ENCODE data around the gene RCOR2.
A peak's percentile ranks its signal among the peaks of the same experiment; 100 is the strongest.

Gene RCOR2

GRCh38 chr11:63920939-63921417, 4.0 kb upstream of the RCOR2 start:
- DNase-seq (ENCODE audit: insufficient read length) (no peak), FAIRE-seq (peak; percentile 21)

GRCh38 chr11:63920126-63920938, 3.4 kb upstream of the RCOR2 start:
- no peak for DNase-seq (ENCODE audit: insufficient read length)
- TF ChIP-seq POLR2AphosphoS5 (IDR thresholded peaks at IDR 0.05; ENCODE audit: low read depth, low read length) = no peak
- no peak for TF ChIP-seq POLR2A (IDR thresholded peaks at IDR 0.05; ENCODE audit: low read depth, low read length)
- TF ChIP-seq TAF1 (IDR thresholded peaks at IDR 0.05; ENCODE audit: borderline replicate concordance, low read depth, low read length) = no peak
- no peak for FAIRE-seq

More at GRCh38 chr11:63920939-63921417, 4.0 kb upstream of the RCOR2 start:
- TF ChIP-seq POLR2AphosphoS5 (IDR thresholded peaks at IDR 0.05; ENCODE audit: low read depth, low read length) (no peak), POLR2A (IDR thresholded peaks at IDR 0.05; ENCODE audit: low read depth, low read length) (no peak), TAF1 (IDR thresholded peaks at IDR 0.05; ENCODE audit: borderline replicate concordance, low read depth, low read length) (no peak)

- TF ChIP-seq TAF1 (IDR thresholded peaks at IDR 0.05; ENCODE audit: borderline replicate concordance, low read depth, low read length) (no peak), POLR2AphosphoS5 (IDR thresholded peaks at IDR 0.05; ENCODE audit: low read depth, low read length) (no peak), POLR2A (IDR thresholded peaks at IDR 0.05; ENCODE audit: low read depth, low read length) (no peak)
- DNase-seq (ENCODE audit: insufficient read length) (no peak), FAIRE-seq (no peak)
Measured at GRCh38 chr11:63919267-63920125, 2.5 kb upstream of the RCOR2 start.

- FAIRE-seq (no peak), DNase-seq (ENCODE audit: insufficient read length) (no peak)
- TF ChIP-seq TAF1 (IDR thresholded peaks at IDR 0.05; ENCODE audit: borderline replicate concordance, low read depth, low read length) (no peak), POLR2AphosphoS5 (IDR thresholded peaks at IDR 0.05; ENCODE audit: low read depth, low read length) (no peak), POLR2A (IDR thresholded peaks at IDR 0.05; ENCODE audit: low read depth, low read length) (no peak)
Measured at GRCh38 chr11:63918507-63919191, 1.7 kb upstream of the RCOR2 start.

GRCh38 chr11:63917692-63918506, 935 bp upstream of the RCOR2 start:
- FAIRE-seq (peak; percentile 61), DNase-seq (ENCODE audit: insufficient read length) (no peak)
- TF ChIP-seq POLR2A (IDR thresholded peaks at IDR 0.05; ENCODE audit: low read depth, low read length) = no peak
- TF ChIP-seq POLR2AphosphoS5 (IDR thresholded peaks at IDR 0.05; ENCODE audit: low read depth, low read length) = no peak
- TF ChIP-seq TAF1 (IDR thresholded peaks at IDR 0.05; ENCODE audit: borderline replicate concordance, low read depth, low read length) = no peak

GRCh38 chr11:63915961-63916836, 765 bp downstream of the RCOR2 start:
- DNase-seq (ENCODE audit: insufficient read length) (no peak), FAIRE-seq (peak; percentile 48)
- TF ChIP-seq POLR2AphosphoS5 (IDR thresholded peaks at IDR 0.05; ENCODE audit: low read depth, low read length) (no peak), POLR2A (IDR thresholded peaks at IDR 0.05; ENCODE audit: low read depth, low read length) (no peak), TAF1 (IDR thresholded peaks at IDR 0.05; ENCODE audit: borderline replicate concordance, low read depth, low read length) (no peak)

- FAIRE-seq (no peak), DNase-seq (ENCODE audit: insufficient read length) (no peak)
Measured at GRCh38 chr11:63914896-63915691, 1.9 kb downstream of the RCOR2 start.

GRCh38 chr11:63913866-63914830, 2.8 kb downstream of the RCOR2 start:
- DNase-seq (ENCODE audit: insufficient read length) (no peak), FAIRE-seq (no peak)
- TF ChIP-seq POLR2A (IDR thresholded peaks at IDR 0.05; ENCODE audit: low read depth, low read length) (no peak), POLR2AphosphoS5 (IDR thresholded peaks at IDR 0.05; ENCODE audit: low read depth, low read length) (no peak), TAF1 (IDR thresholded peaks at IDR 0.05; ENCODE audit: borderline replicate concordance, low read depth, low read length) (no peak)

More at GRCh38 chr11:63914896-63915691, 1.9 kb downstream of the RCOR2 start:
- TF ChIP-seq POLR2AphosphoS5 (IDR thresholded peaks at IDR 0.05; ENCODE audit: low read depth, low read length) (no peak), POLR2A (IDR thresholded peaks at IDR 0.05; ENCODE audit: low read depth, low read length) (no peak), TAF1 (IDR thresholded peaks at IDR 0.05; ENCODE audit: borderline replicate concordance, low read depth, low read length) (no peak)

All from GM12892 (cell line).